Activated CD8-positive, alpha-beta memory T cell treated with anti-CD3 and anti-CD28 coated beads, Interleukin-2, amount 50 U/mL, for 48 hours (primary cell): ENCODE measurements around the gene UMAD1.
"Not testable (repeated sequence)": the region's sequence is repeated elsewhere in the genome, so short reads cannot be mapped to it uniquely, and the experiment has no call there.

ENCODE experiments used
- DNase-seq: peaks from one replicate; pipeline ENCODE4 v3.0.0-alpha.2; 2020

Gene UMAD1

GRCh38 chr7:7769710-7770627 lies 129.4 kb downstream of the UMAD1 start:
- DNase-seq = no peak

GRCh38 chr7:7771452-7771851 lies 130.9 kb downstream of the UMAD1 start:
- no peak for DNase-seq

GRCh38 chr7:7772397-7772821 lies 131.9 kb downstream of the UMAD1 start:
- no peak for DNase-seq

GRCh38 chr7:7773334-7774309 lies 133.1 kb downstream of the UMAD1 start:
- DNase-seq = no peak

GRCh38 chr7:7779888-7780287 lies 139.3 kb downstream of the UMAD1 start:
- DNase-seq = no peak

- no peak for DNase-seq
Observed at GRCh38 chr7:7783001-7783400, 142.4 kb downstream of the UMAD1 start.

GRCh38 chr7:7785344-7785973 lies 144.9 kb downstream of the UMAD1 start:
- no peak for DNase-seq

- DNase-seq = no peak
Observed at GRCh38 chr7:7786595-7786994, 146.0 kb downstream of the UMAD1 start.

GRCh38 chr7:7789551-7789988 lies 149.0 kb downstream of the UMAD1 start:
- DNase-seq = no peak

- no peak for DNase-seq
Observed at GRCh38 chr7:7790041-7790741, 149.6 kb downstream of the UMAD1 start.

- no peak for DNase-seq
Observed at GRCh38 chr7:7791523-7791922, 151.0 kb downstream of the UMAD1 start.

- no peak for DNase-seq
Observed at GRCh38 chr7:7792056-7792455, 151.5 kb downstream of the UMAD1 start.

- DNase-seq = no peak
Observed at GRCh38 chr7:7793249-7793648, 152.7 kb downstream of the UMAD1 start.

GRCh38 chr7:7793921-7794320 lies 153.4 kb downstream of the UMAD1 start:
- no peak for DNase-seq

- no peak for DNase-seq
Observed at GRCh38 chr7:7795203-7795602, 154.7 kb downstream of the UMAD1 start.

- no peak for DNase-seq
Observed at GRCh38 chr7:7795630-7796121, 155.1 kb downstream of the UMAD1 start.

GRCh38 chr7:7798510-7798909 lies 158.0 kb downstream of the UMAD1 start:
- no peak for DNase-seq

GRCh38 chr7:7799138-7799537 lies 158.6 kb downstream of the UMAD1 start:
- DNase-seq = no peak

- DNase-seq = no peak
Observed at GRCh38 chr7:7802531-7802930, 162.0 kb downstream of the UMAD1 start.

- no peak for DNase-seq
Observed at GRCh38 chr7:7803715-7804178, 163.2 kb downstream of the UMAD1 start.

- DNase-seq = not testable (repeated sequence)
Observed at GRCh38 chr7:7804822-7805221, 164.3 kb downstream of the UMAD1 start.
